ENCODE data around the gene ANGEL1. TPM values are rescaled to one million over a fixed set of nuclear protein-coding genes. Genes with fewer than 3 reads are reported as not detected.

Gene ANGEL1
- total RNA-seq, 2 donors from 2014 or later: 10.7 to 15.3 TPM

DNA sequence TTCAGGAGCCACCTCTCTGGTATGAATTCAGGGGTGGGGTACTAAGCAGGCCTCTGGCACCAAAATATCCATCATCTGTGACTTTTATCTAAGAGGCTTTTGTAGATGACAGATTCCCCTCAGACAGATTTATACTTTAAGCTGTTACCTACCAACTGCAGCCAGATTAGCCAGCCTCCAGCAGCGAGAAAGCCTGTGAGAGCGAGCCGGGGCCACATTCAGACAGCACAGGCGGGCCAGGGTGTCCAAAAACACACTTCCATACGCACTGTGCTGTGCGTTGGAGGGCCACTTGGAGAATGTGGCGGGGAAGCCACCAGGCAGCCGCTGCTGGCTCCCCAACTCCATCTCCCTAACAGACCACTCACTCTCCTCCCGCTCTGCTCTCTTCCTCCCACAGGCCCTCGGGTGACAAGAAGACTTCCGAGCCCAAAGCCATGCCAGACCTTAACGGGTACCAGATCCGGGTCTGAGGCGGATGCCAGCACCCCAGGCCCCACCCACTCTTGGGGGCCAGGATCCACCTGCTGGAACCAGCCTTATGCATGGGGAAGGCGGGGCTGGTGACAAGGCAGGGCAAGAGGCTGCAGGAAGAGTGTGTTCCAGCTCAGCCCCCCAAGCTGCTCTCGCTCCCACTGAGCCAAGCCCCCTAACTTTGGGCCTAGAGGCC is 34.0 kb downstream of the ANGEL1 start:
- H3K9ac ChIP-seq (ENCODE audit: low read depth in 2 of 2, low read length in 2 of 2): no peak overlapping the region
- no peaks in the 10 kb centered on the region for H3K27me3 ChIP-seq
- no peak overlapping the region for H3K27ac ChIP-seq
- no peaks in the 10 kb centered on the region for H3K4me1 ChIP-seq
- no peak for TF ChIP-seq CTCF (IDR thresholded peaks at IDR 0.05)
- no peak overlapping the region for H3K4me3 ChIP-seq
- no peaks in the 10 kb centered on the region for H3K9me3 ChIP-seq
- intact Hi-C loops (cut with DNase I): no loop called here
- no peak for DNase-seq
- no peaks in the 10 kb centered on the region for H3K36me3 ChIP-seq

- Histone ChIP-seq H3K4me3 (no peak overlapping the region), H3K9me3 (no peaks in the 10 kb centered on the region), H3K27ac (no peak overlapping the region), H3K9ac (ENCODE audit: low read depth in 2 of 2, low read length in 2 of 2) (no peak overlapping the region), H3K27me3 (no peaks in the 10 kb centered on the region), H3K36me3 (no peaks in the 10 kb centered on the region), H3K4me1 (no peaks in the 10 kb centered on the region)
- no peak for DNase-seq
- no peak for TF ChIP-seq CTCF (IDR thresholded peaks at IDR 0.05)
- intact Hi-C loops (cut with DNase I): no loop called here
Measured at GRCh38 chr14:76777721-76778120, 35.0 kb downstream of the ANGEL1 start.

DNA sequence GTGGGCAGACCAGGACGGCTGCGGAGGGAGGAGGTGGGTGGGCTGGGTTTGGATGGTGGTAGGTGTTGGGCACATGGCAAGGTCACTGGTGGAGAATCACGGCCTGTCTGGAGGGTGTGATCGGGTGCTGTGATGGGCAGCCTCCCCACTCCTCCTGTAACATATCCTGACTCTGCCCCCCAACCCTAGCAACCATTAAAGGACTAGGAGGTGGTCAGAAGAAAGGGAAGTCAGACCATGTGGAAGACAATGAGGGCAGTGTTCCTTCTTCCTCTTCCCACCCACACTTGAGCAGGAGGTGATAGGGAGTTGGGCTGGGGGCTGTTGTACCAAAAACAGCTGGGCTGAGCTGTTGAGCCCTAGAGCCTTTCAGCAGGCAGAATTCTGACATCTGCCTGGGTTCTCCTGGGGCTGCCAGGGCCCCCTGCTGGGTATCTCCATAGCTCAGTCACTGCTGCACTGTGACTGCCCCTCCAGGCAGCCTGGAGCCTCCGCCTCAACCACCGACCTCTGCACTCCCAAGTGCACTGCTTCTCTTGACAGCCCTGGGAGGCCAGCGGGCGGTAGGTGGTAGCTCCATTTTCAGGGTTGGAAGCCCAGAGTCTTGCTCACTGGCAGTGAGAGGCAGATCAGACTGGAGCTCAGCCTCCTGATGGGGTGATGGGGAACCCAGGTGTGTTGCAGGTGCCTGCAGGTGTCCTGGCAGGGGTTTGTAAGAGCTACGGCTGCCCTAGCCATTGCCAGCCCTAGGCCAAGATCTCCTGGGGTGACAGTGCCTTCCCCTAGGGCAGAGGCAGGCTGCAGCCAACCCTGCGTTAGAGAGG is 36.0 kb downstream of the ANGEL1 start:
- Histone ChIP-seq H3K4me1 (no peaks in the 10 kb centered on the region), H3K9me3 (no peaks in the 10 kb centered on the region), H3K27me3 (no peaks in the 10 kb centered on the region), H3K4me3 (no peak overlapping the region), H3K27ac (no peak overlapping the region), H3K36me3 (no peaks in the 10 kb centered on the region), H3K9ac (ENCODE audit: low read depth in 2 of 2, low read length in 2 of 2) (no peak overlapping the region)
- intact Hi-C loops (cut with DNase I): no loop called here
- no peak for DNase-seq
- no peak for TF ChIP-seq CTCF (IDR thresholded peaks at IDR 0.05)

DNA sequence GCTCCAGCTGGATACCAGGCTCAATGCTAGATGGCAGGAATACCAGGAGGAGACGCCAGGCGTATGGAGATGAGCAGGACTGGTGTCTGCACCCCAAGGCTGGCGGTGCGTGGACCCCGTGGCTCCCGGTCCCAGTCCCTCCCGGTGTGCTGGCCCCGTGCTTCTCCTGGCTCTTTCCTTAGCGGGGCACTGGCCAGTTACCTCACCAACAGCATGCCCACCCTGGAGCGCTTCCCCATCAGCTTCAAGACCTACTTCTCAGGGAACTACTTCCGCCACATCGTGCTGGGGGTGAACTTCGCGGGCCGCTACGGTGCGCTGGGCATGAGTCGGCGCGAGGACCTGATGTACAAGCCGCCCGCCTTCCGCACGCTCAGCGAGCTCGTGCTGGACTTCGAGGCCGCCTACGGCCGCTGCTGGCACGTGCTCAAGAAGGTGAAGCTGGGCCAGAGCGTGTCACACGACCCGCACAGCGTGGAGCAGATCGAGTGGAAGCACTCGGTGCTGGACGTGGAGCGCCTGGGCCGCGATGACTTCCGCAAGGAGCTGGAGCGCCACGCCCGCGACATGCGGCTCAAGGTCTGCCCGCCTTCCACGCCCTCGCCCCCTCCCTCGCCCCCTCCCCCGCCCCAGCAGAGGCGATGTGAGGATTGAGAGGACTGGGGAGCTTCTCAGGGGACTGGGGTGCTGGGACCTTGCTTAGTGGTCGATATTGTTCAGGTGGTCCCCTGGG is 36.8 kb downstream of the ANGEL1 start:
- no peaks in the 10 kb centered on the region for H3K4me1 ChIP-seq
- no peak for DNase-seq
- H3K27me3 ChIP-seq: no peaks in the 10 kb centered on the region
- H3K9ac ChIP-seq (ENCODE audit: low read depth in 2 of 2, low read length in 2 of 2): no peak overlapping the region
- no peaks in the 10 kb centered on the region for H3K36me3 ChIP-seq
- no peaks in the 10 kb centered on the region for H3K9me3 ChIP-seq
- no peak overlapping the region for H3K27ac ChIP-seq
- no peak overlapping the region for H3K4me3 ChIP-seq
- intact Hi-C loops (cut with DNase I): no loop called here
- no peak for TF ChIP-seq CTCF (IDR thresholded peaks at IDR 0.05)

DNA sequence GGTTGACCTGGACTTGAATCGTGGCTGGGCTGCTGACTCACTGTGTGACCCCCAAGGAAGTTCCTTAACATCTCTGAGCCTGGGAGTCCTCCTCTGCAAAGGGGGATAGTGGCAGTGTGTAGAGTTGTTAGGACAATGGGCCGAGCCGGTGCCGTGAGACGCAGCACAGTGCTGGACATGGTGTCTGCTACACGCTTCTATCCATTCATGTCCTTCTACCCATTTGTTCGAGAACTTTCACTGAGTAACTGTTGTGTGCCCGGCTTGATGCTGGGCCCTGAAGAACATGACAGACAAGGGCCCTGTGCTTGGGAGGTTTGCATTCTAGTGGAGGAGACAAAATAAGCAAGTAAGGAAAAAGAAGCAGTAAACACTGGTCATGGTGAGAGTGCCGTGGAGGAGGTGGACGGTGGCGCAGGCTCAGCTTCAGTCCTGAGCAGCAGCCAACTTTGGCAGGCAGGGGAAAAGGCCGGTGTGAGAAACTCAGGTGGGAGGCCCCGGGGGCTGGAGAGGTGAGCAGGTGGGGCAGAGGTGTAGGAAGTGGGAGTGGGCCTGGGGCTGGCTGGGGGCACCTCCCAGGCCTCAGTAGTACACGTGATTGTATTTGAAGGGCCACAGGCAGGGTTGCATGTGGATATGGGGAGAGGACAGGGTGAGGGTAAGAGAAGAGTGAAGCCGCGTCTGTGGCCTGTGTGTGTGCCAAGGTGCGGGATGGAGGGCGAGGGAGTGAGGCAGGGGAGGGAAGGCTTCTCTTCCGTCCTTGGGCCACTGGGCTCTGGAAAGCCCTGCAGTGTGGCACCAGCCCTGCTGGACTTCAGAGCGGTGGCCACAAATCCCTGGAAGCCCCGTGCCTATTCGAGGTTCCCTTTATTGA is 37.6 kb downstream of the ANGEL1 start:
- intact Hi-C loops (cut with DNase I): no loop called here
- Histone ChIP-seq H3K27ac (no peak overlapping the region), H3K4me3 (no peak overlapping the region), H3K9me3 (no peaks in the 10 kb centered on the region), H3K9ac (ENCODE audit: low read depth in 2 of 2, low read length in 2 of 2) (no peak overlapping the region), H3K4me1 (no peaks in the 10 kb centered on the region), H3K36me3 (no peaks in the 10 kb centered on the region), H3K27me3 (no peaks in the 10 kb centered on the region)
- DNase-seq: no peak
- no peak for TF ChIP-seq CTCF (IDR thresholded peaks at IDR 0.05)
